ENCODE results near the gene ITGAL. TPM values are rescaled to one million over a fixed set of nuclear protein-coding genes. Genes with fewer than 3 reads are reported as not detected.

ITGAL gene
- total RNA-seq, 1 donor from 2014 or later = not detected

DNA sequence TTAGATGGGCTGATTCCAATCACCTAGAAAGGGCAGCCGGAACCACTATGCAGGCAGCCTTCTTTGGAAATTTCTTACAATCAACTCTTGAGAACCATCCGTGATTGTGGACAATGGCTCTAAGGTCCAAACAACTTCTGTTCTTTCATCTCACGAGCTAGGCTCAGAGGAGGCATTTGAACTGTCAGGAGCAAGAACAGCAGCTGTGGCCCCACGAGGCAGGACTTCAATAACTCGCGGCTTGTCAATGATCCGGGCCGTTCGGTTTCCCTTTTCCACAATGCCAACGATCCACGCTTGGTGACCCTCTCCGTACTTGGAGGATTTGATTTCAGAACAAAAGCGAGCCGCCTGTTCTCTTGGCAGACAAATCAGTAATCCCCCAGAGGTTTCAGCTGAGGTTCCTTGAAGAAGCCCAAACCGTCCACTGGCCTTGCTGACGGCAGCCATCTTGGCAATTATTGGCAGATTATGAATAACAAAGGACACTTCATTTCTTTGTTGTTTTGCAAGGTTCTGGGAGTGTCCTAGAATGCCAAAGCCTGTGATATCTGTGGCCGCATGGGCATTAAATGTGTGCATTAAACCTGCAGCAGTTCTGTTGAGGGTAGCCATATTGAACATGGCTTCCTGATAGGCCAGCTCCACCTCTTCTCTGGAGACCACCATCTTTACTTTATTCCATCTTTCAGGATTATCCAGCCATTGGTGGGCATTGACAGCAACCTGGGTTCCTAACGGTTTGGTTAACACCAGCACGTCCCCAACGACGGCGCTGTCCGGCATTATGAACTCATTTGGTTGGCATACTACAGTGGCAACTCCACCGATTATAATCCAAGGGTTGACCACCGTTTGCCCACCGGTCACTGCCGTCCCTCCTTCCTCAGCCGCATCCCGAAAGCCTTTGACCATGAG lies 28.1 kb upstream of the ITGAL start:
- peak overlapping the region; percentile 75 for H3K4me3 Mint-ChIP-seq (ENCODE audit: unreplicated experiment)
- H3K27me3 Mint-ChIP-seq (ENCODE audit: low read depth) = no peaks in the 10 kb centered on the region
- H3K4me1 Mint-ChIP-seq (ENCODE audit: low read depth) = peaks cover 29% of the 10 kb centered on the region
- H3K36me3 Mint-ChIP-seq (ENCODE audit: low read depth) = peaks cover 14% of the 10 kb centered on the region
- peaks cover 4% of the 10 kb centered on the region for H3K9me3 Mint-ChIP-seq (ENCODE audit: low read depth)
- H3K27ac Mint-ChIP-seq (ENCODE audit: unreplicated experiment) = peak overlapping the region; percentile 75
- TF ChIP-seq, protein P1, sequence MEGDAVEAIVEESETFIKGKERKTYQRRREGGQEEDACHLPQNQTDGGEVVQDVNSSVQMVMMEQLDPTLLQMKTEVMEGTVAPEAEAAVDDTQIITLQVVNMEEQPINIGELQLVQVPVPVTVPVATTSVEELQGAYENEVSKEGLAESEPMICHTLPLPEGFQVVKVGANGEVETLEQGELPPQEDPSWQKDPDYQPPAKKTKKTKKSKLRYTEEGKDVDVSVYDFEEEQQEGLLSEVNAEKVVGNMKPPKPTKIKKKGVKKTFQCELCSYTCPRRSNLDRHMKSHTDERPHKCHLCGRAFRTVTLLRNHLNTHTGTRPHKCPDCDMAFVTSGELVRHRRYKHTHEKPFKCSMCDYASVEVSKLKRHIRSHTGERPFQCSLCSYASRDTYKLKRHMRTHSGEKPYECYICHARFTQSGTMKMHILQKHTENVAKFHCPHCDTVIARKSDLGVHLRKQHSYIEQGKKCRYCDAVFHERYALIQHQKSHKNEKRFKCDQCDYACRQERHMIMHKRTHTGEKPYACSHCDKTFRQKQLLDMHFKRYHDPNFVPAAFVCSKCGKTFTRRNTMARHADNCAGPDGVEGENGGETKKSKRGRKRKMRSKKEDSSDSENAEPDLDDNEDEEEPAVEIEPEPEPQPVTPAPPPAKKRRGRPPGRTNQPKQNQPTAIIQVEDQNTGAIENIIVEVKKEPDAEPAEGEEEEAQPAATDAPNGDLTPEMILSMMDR (IDR thresholded peaks at IDR 0.05) = no peak
- no peak for DNase-seq (ENCODE audit: low spot score)

- H3K4me3 Mint-ChIP-seq (ENCODE audit: unreplicated experiment) = peak overlapping the region; percentile 75
- H3K4me1 Mint-ChIP-seq (ENCODE audit: low read depth) = peaks cover 29% of the 10 kb centered on the region
- no peak for DNase-seq (ENCODE audit: low spot score)
- H3K36me3 Mint-ChIP-seq (ENCODE audit: low read depth) = peaks cover 14% of the 10 kb centered on the region
- H3K27me3 Mint-ChIP-seq (ENCODE audit: low read depth) = no peaks in the 10 kb centered on the region
- TF ChIP-seq, protein P1 (IDR thresholded peaks at IDR 0.05) = no peak
- peaks cover 4% of the 10 kb centered on the region for H3K9me3 Mint-ChIP-seq (ENCODE audit: low read depth)
- peak overlapping the region; percentile 75 for H3K27ac Mint-ChIP-seq (ENCODE audit: unreplicated experiment)
These were observed 27.5 kb upstream of the ITGAL start for GRCh38 chr16:30445149-30445407.

DNA sequence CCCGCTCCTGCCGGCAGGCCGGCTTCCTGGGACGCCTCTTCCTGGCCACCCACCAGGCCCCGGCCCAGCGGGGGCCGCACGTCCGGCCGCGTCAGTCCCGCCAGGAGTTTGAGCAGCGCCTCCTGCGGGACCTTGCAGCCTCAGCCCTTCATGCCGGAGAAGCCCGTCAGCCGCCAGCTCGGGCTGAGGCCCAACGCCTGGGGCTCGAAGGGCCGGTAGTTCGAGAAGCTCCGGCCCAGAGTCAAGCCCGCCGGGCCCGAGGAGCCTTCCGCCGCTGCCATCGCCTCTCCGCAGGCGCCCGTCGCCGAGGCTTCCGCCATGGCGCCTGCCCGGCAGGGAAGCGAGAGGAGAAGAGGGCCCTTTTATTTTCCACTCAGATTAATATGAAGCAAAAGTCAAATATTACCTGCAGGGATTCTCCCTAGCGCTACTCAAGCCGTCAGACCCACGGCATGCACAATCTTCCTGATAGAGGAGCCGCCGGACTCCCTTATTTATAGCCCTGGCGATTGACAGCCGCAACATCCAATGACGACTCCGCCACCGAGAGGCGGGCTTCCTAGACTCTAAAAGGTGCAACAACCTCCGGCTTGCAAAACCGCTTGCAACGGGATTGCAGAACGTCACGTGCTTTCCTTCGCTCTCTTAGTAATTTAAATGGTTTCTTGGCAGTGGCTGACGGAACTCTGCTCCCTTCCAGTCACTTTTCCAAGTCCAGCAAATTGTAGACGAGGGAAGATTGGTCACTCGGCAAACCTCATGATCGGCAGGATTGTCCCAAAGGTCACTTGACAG lies 26.9 kb upstream of the ITGAL start, which contains the start of gene SEPHS2:
Gene SEPHS2 (minus strand): TSS at position 467 of the 795 bp plus-strand sequence. CDS start 147 bp downstream, at position 320.
- H3K27me3 Mint-ChIP-seq (ENCODE audit: low read depth) = no peaks in the 10 kb centered on the region
- peak; percentile 95 for DNase-seq (ENCODE audit: low spot score)
- peaks cover 29% of the 10 kb centered on the region for H3K4me1 Mint-ChIP-seq (ENCODE audit: low read depth)
- H3K9me3 Mint-ChIP-seq (ENCODE audit: low read depth) = peaks cover 4% of the 10 kb centered on the region
- TF ChIP-seq, protein P1 (IDR thresholded peaks at IDR 0.05) = peak; percentile 81
- H3K27ac Mint-ChIP-seq (ENCODE audit: unreplicated experiment) = peak within 1 kb of the TSS; percentile 97
- H3K36me3 Mint-ChIP-seq (ENCODE audit: low read depth) = peaks cover 14% of the 10 kb centered on the region
- H3K4me3 Mint-ChIP-seq (ENCODE audit: unreplicated experiment) = peak within 1 kb of the TSS; percentile 75

GRCh38 chr16:30446203-30446595 lies 26.3 kb upstream of the ITGAL start:
- Mint-ChIP-seq H3K4me3 (ENCODE audit: unreplicated experiment) (peak overlapping the region; percentile 75), H3K9me3 (ENCODE audit: low read depth) (peaks cover 4% of the 10 kb centered on the region), H3K36me3 (ENCODE audit: low read depth) (peaks cover 14% of the 10 kb centered on the region), H3K4me1 (ENCODE audit: low read depth) (peaks cover 29% of the 10 kb centered on the region), H3K27me3 (ENCODE audit: low read depth) (no peaks in the 10 kb centered on the region), H3K27ac (ENCODE audit: unreplicated experiment) (peak overlapping the region; percentile 97)
- TF ChIP-seq, protein P1 (IDR thresholded peaks at IDR 0.05) = no peak
- no peak for DNase-seq (ENCODE audit: low spot score)

DNA sequence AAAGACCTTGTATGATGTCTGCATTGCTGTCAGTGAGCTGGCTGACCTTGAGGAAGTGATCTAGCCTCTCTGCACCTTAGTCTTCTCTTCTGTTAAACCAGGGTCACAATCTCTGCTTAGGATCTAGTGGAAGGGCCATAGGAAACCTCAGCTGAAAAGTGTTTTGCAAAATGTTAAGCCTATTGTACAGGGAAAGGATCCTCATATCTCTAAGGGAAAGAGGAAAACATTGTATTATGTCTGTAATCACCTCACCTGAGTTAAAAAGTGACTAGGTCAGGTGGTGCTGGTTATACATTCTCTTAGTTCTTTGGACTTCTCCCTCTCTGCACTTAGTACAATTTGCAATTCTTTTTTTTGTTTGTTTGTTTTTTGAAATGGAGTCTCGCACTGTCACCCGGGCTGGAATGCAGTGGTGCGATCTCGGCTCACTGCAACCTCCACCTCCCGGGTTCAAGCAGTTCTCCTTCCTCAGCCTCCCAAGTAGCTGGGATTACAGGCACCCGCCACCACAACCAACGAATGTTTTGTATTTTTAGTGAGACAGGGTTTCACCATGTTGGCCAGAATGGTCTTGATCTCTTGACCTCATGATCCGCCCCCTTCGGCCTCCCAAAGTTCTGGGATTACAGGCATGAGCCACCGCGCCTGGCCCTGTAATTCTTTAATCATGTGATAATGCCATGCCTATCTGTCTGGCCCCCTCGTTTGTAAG lies 24.9 kb upstream of the ITGAL start:
- H3K27ac Mint-ChIP-seq (ENCODE audit: unreplicated experiment) = no peak overlapping the region
- H3K9me3 Mint-ChIP-seq (ENCODE audit: low read depth) = peaks cover 4% of the 10 kb centered on the region
- H3K36me3 Mint-ChIP-seq (ENCODE audit: low read depth) = peaks cover 14% of the 10 kb centered on the region
- TF ChIP-seq, protein P1 (IDR thresholded peaks at IDR 0.05) = no peak
- no peak for DNase-seq (ENCODE audit: low spot score)
- peaks cover 29% of the 10 kb centered on the region for H3K4me1 Mint-ChIP-seq (ENCODE audit: low read depth)
- H3K27me3 Mint-ChIP-seq (ENCODE audit: low read depth) = no peaks in the 10 kb centered on the region
- H3K4me3 Mint-ChIP-seq (ENCODE audit: unreplicated experiment) = no peak overlapping the region

All from chondrocyte (in vitro differentiated cells).